Lower leg skin (tissue), 3 donors: ENCODE measurements around the gene ZCCHC24.

Source experiments
- POLR2A ChIP-seq, 2 donors: fragments of 450-650 bp; IDR thresholded peaks; one replicate each; pipeline ENCODE4 v1.6.1; 2016 to 2017; ENCODE audit warnings: antibody characterized with exemption in 2 of 2, mild to moderate bottlenecking in 1 of 2, moderate library complexity in 1 of 2
- TF ChIP-seq, protein P1 (sequence below), 3 donors: fragments of 450-650 bp; IDR thresholded peaks; one replicate each; pipeline ENCODE4 v1.5.1; 2016; ENCODE audit warnings: antibody characterized with exemption in 3 of 3, mild to moderate bottlenecking in 3 of 3, moderate library complexity in 2 of 3

- TF ChIP-seq, protein P1, sequence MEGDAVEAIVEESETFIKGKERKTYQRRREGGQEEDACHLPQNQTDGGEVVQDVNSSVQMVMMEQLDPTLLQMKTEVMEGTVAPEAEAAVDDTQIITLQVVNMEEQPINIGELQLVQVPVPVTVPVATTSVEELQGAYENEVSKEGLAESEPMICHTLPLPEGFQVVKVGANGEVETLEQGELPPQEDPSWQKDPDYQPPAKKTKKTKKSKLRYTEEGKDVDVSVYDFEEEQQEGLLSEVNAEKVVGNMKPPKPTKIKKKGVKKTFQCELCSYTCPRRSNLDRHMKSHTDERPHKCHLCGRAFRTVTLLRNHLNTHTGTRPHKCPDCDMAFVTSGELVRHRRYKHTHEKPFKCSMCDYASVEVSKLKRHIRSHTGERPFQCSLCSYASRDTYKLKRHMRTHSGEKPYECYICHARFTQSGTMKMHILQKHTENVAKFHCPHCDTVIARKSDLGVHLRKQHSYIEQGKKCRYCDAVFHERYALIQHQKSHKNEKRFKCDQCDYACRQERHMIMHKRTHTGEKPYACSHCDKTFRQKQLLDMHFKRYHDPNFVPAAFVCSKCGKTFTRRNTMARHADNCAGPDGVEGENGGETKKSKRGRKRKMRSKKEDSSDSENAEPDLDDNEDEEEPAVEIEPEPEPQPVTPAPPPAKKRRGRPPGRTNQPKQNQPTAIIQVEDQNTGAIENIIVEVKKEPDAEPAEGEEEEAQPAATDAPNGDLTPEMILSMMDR (IDR thresholded peaks at IDR 0.05), result no peak
- no peak for TF ChIP-seq POLR2A (IDR thresholded peaks at IDR 0.05)
Measured at GRCh38 chr10:79385804-79386531, 59.5 kb downstream of the ZCCHC24 start.
